ENCODE results near the gene SIRT5. TPM values are rescaled to one million over a fixed set of nuclear protein-coding genes. Genes with fewer than 3 reads are reported as not detected.

The SIRT5 gene
- total and polyA plus RNA-seq, 2 experiments from 2014 or later = 9.8 to 13.1 TPM

- Histone ChIP-seq H3F3A (replicated peaks; ENCODE audit: low read depth) (no peaks in the 10 kb centered on the region), H3K9me2 (ENCODE audit: insufficient read depth) (no peaks in the 10 kb centered on the region; the same call in 1 of the 2 replicates), H4K20me1 (replicated peaks; ENCODE audit: insufficient read depth) (no peaks in the 10 kb centered on the region), H3K79me2 (replicated peaks; ENCODE audit: insufficient read depth) (no peaks in the 10 kb centered on the region), H3K4me3 (no peak overlapping the region), H3K4me2 (no peak overlapping the region), H3K36me3 (ENCODE audit: insufficient read depth) (no peaks in the 10 kb centered on the region), H3K27me3 (ENCODE audit: insufficient read depth) (no peaks in the 10 kb centered on the region), H3K4me1 (ENCODE audit: insufficient read depth) (peaks cover 21% of the 10 kb centered on the region), H2AFZ (no peak overlapping the region), H3K27ac (ENCODE audit: low read depth) (no peak overlapping the region)
- Mint-ChIP-seq H3K4me3 (no peak overlapping the region), H3K4me1 (peaks cover 29% of the 10 kb centered on the region), H3K27me3 (ENCODE audit: insufficient read depth, low read depth, poor library complexity) (peaks cover 5% of the 10 kb centered on the region), H3K27ac (no peak overlapping the region), H3K36me3 (ENCODE audit: low read depth) (no peaks in the 10 kb centered on the region), H3K9me3 (0 out of 3 replicates have a peak, but pooled peaks cover under 1% of the 10 kb centered on the region)
- TF ChIP-seq POLR2AphosphoS5 (IDR thresholded peaks at IDR 0.05; ENCODE audit: low read depth) (no peak), STAT1 (IDR thresholded peaks at IDR 0.05; ENCODE audit: unreplicated experiment) (no peak), NANOG (IDR thresholded peaks at IDR 0.05; ENCODE audit: borderline replicate concordance) (no peak), ETS1 (IDR thresholded peaks at IDR 0.05) (no peak), EZH2 (IDR thresholded peaks at IDR 0.05; ENCODE audit: low read depth, unreplicated experiment) (no peak), REST (IDR thresholded peaks at IDR 0.05; ENCODE audit: unreplicated experiment) (no peak), CTCF (conservative IDR thresholded peaks at IDR 0.05; ENCODE audit: low read depth in 2 of 2) (no peak), ZNF462 (CRISPR knock-in tag; IDR thresholded peaks at IDR 0.05) (no peak), JUNB (IDR thresholded peaks at IDR 0.05; ENCODE audit: unreplicated experiment) (no peak), ZNF114 (CRISPR knock-in tag; IDR thresholded peaks at IDR 0.05) (no peak), EZH2phosphoT487 (IDR thresholded peaks at IDR 0.05; ENCODE audit: unreplicated experiment) (no peak), CREB1 (CRISPR knock-in tag; IDR thresholded peaks at IDR 0.05; ENCODE audit: low read depth) (no peak), ZNF331 (CRISPR knock-in tag; IDR thresholded peaks at IDR 0.05; ENCODE audit: low read depth) (no peak)
- no peak for DNase-seq (ENCODE audit: low spot score)
- no peak for ATAC-seq
Observed at GRCh38 chr6:13550656-13551055, 23.7 kb upstream of the SIRT5 start.

Data from GM23338 (cell line).